ENCODE results near the gene METTL26.

DNA sequence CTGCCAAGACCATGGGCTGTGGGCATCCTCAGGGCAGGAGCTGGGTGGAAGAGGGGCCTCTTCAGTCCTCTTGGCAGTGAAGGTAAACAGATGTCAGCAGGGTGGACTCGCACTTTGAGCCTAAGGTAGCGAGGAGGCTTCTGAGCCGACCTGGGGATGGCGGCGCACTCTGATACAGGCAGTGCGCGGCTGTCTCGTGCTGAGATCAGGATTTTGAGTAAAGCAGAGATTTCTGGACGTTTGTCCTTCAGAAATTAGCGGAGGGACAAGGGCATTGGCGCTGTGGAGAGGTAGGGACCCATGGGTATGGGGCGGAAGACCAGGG, 39.4 kb downstream of the METTL26 start:
- no peak for TF ChIP-seq GATA2 (IDR thresholded peaks at IDR 0.05; ENCODE audit: low read depth, low read length)
- no peak for TF ChIP-seq GATA3 (IDR thresholded peaks at IDR 0.05; ENCODE audit: low read depth, low read length)
